Uterus (tissue), 2 donors: Measurements from ENCODE around the gene NRXN3.

ENCODE experiments used
- CTCF ChIP-seq, 4 experiments: fragments of 200-600 bp in 2 of 4; fragments of 450-650 bp in 2 of 4; sonication (generic) in 2 of 4; IDR thresholded peaks; one replicate each; pipeline ENCODE4 v1.5.1; 2016 to 2019; ENCODE audit warnings: antibody characterized with exemption in 4 of 4, mild to moderate bottlenecking in 2 of 4, moderate library complexity in 1 of 4
- POLR2A ChIP-seq, 2 donors: fragments of 450-650 bp; IDR thresholded peaks; one replicate each; pipeline ENCODE4 v1.6.1; 2016; ENCODE audit warnings: antibody characterized with exemption in 2 of 2, mild to moderate bottlenecking in 1 of 2, moderate library complexity in 1 of 2

GRCh38 chr14:79275292-79275655 lies 1105.1 kb downstream of the NRXN3 start:
- TF ChIP-seq CTCF (IDR thresholded peaks at IDR 0.05), result no peak
- TF ChIP-seq POLR2A (IDR thresholded peaks at IDR 0.05), result no peak
